DOHH2 (cell line): Measurements from ENCODE around the gene USP10.

Experiments
- H3F3A ChIP-seq: fragments of 200-600 bp; sonication (generic), shearing (Covaris generic); 2 replicates; pipeline ENCODE4 v1.6.0; 2016; ENCODE audit warnings: antibody characterized with exemption, mild to moderate bottlenecking; ENCODE audit not compliant: control insufficient read depth, insufficient read depth
- H3K27ac ChIP-seq: fragments of 200-600 bp; sonication (generic); 2 replicates; pipeline ENCODE4 v1.5.1; 2014; ENCODE audit warnings: low read depth, mild to moderate bottlenecking, low read length, moderate library complexity
- H3K27me3 ChIP-seq: fragments of 200-600 bp; sonication (generic); 2 replicates; pipeline ENCODE4 v1.6.1; 2014; ENCODE audit warnings: mild to moderate bottlenecking, low read length, mixed read lengths; ENCODE audit not compliant: control insufficient read depth
- H3K36me3 ChIP-seq: fragments of 200-600 bp; sonication (generic); 2 replicates; pipeline ENCODE4 v1.6.1; 2014; ENCODE audit warnings: mild to moderate bottlenecking, low read length, moderate library complexity, mixed read lengths; ENCODE audit not compliant: control insufficient read depth
- H3K4me1 ChIP-seq: fragments of 200-600 bp; sonication (generic); 2 replicates; pipeline ENCODE4 v1.6.1; 2014; ENCODE audit warnings: mild to moderate bottlenecking, low read length, mixed read lengths; ENCODE audit not compliant: control insufficient read depth
- H3K4me2 ChIP-seq: fragments of 200-600 bp; sonication (generic); 2 replicates; pipeline ENCODE4 v1.6.0; 2014; ENCODE audit warnings: mild to moderate bottlenecking, low read length, moderate library complexity
- H3K4me3 ChIP-seq: fragments of 200-600 bp; sonication (generic); 2 replicates; pipeline ENCODE4 v1.5.1; 2014; ENCODE audit warnings: mild to moderate bottlenecking, low read length, mixed read lengths
- H3K79me2 ChIP-seq: fragments of 200-600 bp; sonication (generic); 2 replicates; pipeline ENCODE4 v1.6.1; 2014; ENCODE audit warnings: mild to moderate bottlenecking, low read length, mixed read lengths; ENCODE audit not compliant: control insufficient read depth
- H3K9me2 ChIP-seq: fragments of 200-600 bp; sonication (generic); replicated peaks from 2 replicates; pipeline ENCODE4 v1.6.1; 2014; ENCODE audit warnings: mild to moderate bottlenecking, low read length, mixed read lengths; ENCODE audit not compliant: control insufficient read depth
- H3K9me3 ChIP-seq: fragments of 200-600 bp; sonication (generic); 2 replicates; pipeline ENCODE4 v1.6.1; 2014; ENCODE audit warnings: antibody characterized with exemption, low read length, mixed read lengths; ENCODE audit not compliant: control insufficient read depth, insufficient read depth
- H4K20me1 ChIP-seq: fragments of 200-600 bp; sonication (generic); 2 replicates; pipeline ENCODE4 v1.6.0; 2014; ENCODE audit warnings: low read depth, mild to moderate bottlenecking, antibody characterized with exemption, low read length, moderate library complexity; ENCODE audit not compliant: control insufficient read depth, insufficient read depth
- EZH2phosphoT487 ChIP-seq: fragments of 200-600 bp; sonication (generic); IDR thresholded peaks from 2 replicates; pipeline ENCODE4 v1.6.1; 2017; ENCODE audit warnings: borderline replicate concordance, mild to moderate bottlenecking, antibody characterized with exemption, low read length, moderate library complexity, mixed read lengths
- TF ChIP-seq, protein P1 (sequence below): fragments of 200-600 bp; sonication (generic); IDR thresholded peaks from one replicate; pipeline ENCODE4 v1.5.1; 2014; ENCODE audit warnings: antibody characterized with exemption, mild to moderate bottlenecking, low read depth, low read length; ENCODE audit not compliant: poor library complexity, severe bottlenecking

The USP10 gene

GRCh38 chr16:84740596-84741116 lies 40.9 kb downstream of the USP10 start:
- H3K4me2 ChIP-seq = no peak overlapping the region
- H3K27me3 ChIP-seq = no peaks in the 10 kb centered on the region
- no peak overlapping the region for H3K4me3 ChIP-seq
- peaks cover 15% of the 10 kb centered on the region for H3F3A ChIP-seq
- peaks cover 79% of the 10 kb centered on the region for H3K36me3 ChIP-seq
- TF ChIP-seq EZH2phosphoT487 = no peak
- TF ChIP-seq, protein P1, sequence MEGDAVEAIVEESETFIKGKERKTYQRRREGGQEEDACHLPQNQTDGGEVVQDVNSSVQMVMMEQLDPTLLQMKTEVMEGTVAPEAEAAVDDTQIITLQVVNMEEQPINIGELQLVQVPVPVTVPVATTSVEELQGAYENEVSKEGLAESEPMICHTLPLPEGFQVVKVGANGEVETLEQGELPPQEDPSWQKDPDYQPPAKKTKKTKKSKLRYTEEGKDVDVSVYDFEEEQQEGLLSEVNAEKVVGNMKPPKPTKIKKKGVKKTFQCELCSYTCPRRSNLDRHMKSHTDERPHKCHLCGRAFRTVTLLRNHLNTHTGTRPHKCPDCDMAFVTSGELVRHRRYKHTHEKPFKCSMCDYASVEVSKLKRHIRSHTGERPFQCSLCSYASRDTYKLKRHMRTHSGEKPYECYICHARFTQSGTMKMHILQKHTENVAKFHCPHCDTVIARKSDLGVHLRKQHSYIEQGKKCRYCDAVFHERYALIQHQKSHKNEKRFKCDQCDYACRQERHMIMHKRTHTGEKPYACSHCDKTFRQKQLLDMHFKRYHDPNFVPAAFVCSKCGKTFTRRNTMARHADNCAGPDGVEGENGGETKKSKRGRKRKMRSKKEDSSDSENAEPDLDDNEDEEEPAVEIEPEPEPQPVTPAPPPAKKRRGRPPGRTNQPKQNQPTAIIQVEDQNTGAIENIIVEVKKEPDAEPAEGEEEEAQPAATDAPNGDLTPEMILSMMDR = no peak
- H3K4me1 ChIP-seq = peaks cover 16% of the 10 kb centered on the region
- no peaks in the 10 kb centered on the region for H3K9me2 ChIP-seq
- no peak overlapping the region for H3K27ac ChIP-seq
- H4K20me1 ChIP-seq = peaks cover 26% of the 10 kb centered on the region
- H3K9me3 ChIP-seq = no peaks in the 10 kb centered on the region
- H3K79me2 ChIP-seq = peaks cover 95% of the 10 kb centered on the region

DNA sequence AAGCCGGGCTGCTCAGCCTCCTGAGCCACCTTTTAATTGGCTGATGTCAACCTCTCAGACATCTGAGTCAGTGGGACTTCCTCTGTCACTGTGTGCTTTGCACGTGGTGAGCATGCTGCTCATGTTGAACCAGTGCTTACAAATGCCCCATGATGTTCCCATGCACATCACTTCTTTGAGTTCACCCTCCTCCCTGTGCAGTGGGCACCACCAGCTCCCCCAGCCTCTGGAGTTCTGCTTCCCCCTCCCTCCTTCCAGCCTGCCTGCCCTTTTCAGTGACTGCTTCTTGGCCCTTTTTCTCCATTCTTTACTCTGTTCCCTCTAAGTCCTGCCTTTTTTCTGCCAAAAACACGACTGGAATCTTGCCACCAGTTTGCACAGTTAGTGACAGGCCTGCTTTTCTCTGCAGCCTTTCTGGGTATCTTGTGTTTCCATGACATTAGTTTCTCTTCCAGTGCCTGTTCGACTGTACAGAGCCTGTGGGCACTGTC lies 41.6 kb downstream of the USP10 start:
- H3K9me2 ChIP-seq = no peaks in the 10 kb centered on the region
- H3K79me2 ChIP-seq = peaks cover 95% of the 10 kb centered on the region
- peaks cover 16% of the 10 kb centered on the region for H3K4me1 ChIP-seq
- TF ChIP-seq, protein P1 = no peak
- TF ChIP-seq EZH2phosphoT487 = no peak
- H3K4me2 ChIP-seq = no peak overlapping the region
- H3K9me3 ChIP-seq = no peaks in the 10 kb centered on the region
- peaks cover 26% of the 10 kb centered on the region for H4K20me1 ChIP-seq
- H3K27ac ChIP-seq = no peak overlapping the region
- peaks cover 79% of the 10 kb centered on the region for H3K36me3 ChIP-seq
- no peaks in the 10 kb centered on the region for H3K27me3 ChIP-seq
- peaks cover 11% of the 10 kb centered on the region for H3F3A ChIP-seq
- no peak overlapping the region for H3K4me3 ChIP-seq

DNA sequence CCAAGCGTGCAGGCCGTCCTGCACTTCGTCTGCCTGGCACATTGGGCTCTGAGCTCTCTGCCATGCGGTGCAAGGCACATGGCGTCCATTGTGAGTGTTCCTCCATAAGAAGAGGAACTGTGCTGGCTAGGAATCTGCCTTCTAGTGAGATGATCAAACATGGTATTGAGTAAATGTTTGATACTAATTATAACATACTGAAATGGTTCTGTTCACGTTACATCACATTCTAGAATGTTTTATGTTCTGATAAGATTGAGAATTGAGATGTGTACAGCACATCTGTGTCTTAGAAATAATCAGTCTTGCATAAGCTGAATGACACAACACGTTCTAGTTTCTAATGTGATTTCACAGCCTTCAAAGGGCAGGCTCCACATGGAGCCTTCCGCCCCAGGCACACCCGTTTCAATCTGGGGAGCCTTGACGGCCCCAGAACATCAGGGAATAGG lies 42.9 kb downstream of the USP10 start:
- Histone ChIP-seq H4K20me1 (peaks cover 26% of the 10 kb centered on the region), H3K4me3 (no peak overlapping the region), H3K27me3 (no peaks in the 10 kb centered on the region), H3K9me3 (no peaks in the 10 kb centered on the region), H3K9me2 (no peaks in the 10 kb centered on the region), H3K79me2 (peaks cover 96% of the 10 kb centered on the region), H3F3A (peaks cover 4% of the 10 kb centered on the region; the same call in 1 of the 2 replicates), H3K4me2 (no peak overlapping the region), H3K27ac (no peak overlapping the region), H3K36me3 (peaks cover 78% of the 10 kb centered on the region), H3K4me1 (peaks cover 11% of the 10 kb centered on the region)
- TF ChIP-seq, protein P1 = no peak
- TF ChIP-seq EZH2phosphoT487 = no peak
